K562 (cell line): ENCODE measurements around the gene MRM2. TPM values are rescaled to one million over a fixed set of nuclear protein-coding genes. Genes with fewer than 3 reads are reported as not detected.

Source experiments
- BRF2 ChIP-seq: IDR thresholded peaks from 3 replicates; pipeline ENCODE4 v1.6.1; 2011; ENCODE audit warnings: borderline replicate concordance, mild to moderate bottlenecking; ENCODE audit not compliant: insufficient read length, insufficient read depth
- HINFP ChIP-seq: fragments of 450-650 bp; conservative IDR thresholded peaks from 2 replicates; pipeline ENCODE4 v1.6.1; 2016; ENCODE audit warnings: missing genetic modification characterization, low read depth, mild to moderate bottlenecking, control low read depth, missing compliant biosample characterization
- PYGO2 ChIP-seq: fragments of 450-650 bp; IDR thresholded peaks from 2 replicates; pipeline ENCODE4 v1.6.1; 2016; ENCODE audit warnings: mild to moderate bottlenecking, missing genetic modification characterization, moderate library complexity, missing compliant biosample characterization
- TSHZ1 ChIP-seq: fragments of 250-450 bp; sonication (Bioruptor Pico); IDR thresholded peaks from 2 replicates; pipeline ENCODE4 v1.4.0; 2020; ENCODE audit warnings: mild to moderate bottlenecking, moderate library complexity
- ZHX1 ChIP-seq: fragments of 150-350 bp; conservative IDR thresholded peaks from 2 replicates; pipeline ENCODE4 v1.6.1; 2014; ENCODE audit warnings: low read length
- ZNF232 ChIP-seq: sonication (generic); formaldehyde crosslinking; IDR thresholded peaks from 2 replicates; pipeline ENCODE4 v1.8.0; 2022; ENCODE audit warnings: mild to moderate bottlenecking, missing genetic modification reagents
- ZNF766 ChIP-seq: fragments of 200-800 bp; sonication (Bioruptor generic); conservative IDR thresholded peaks from 2 replicates; pipeline ENCODE4 v1.6.1; 2016; ENCODE audit warnings: missing genetic modification characterization, missing compliant biosample characterization
- polyA plus RNA-seq, 8 experiments: library from polyadenylated mRNA; depleted of rRNA in 4 of 8; stranded (reverse) in 5 of 8; unstranded in 3 of 8; fragments of >200 nt; fragmentation: Nextera tagmentation in 2 of 8; fragmentation: Illumina TruSeq in 1 of 8; extraction: Ambion mirVana in 2 of 8; extraction: Trizol in 1 of 8; gene quantifications; 2 replicates each; pipeline versions ENCODE4 v1.2.1 to v1.2.3, GENCODE V29; 2011 to 2014; ENCODE audit warnings: inconsistent platforms in 1 of 8, missing spikeins in 1 of 8
- total RNA-seq, 7 experiments: library from RNA; depleted of rRNA in 6 of 7; stranded (reverse); fragments of >200 nt in 6 of 7; fragmentation: Illumina TruSeq in 2 of 7; extraction: Trizol in 2 of 7; gene quantifications; 2 replicates each; pipeline versions ENCODE4 v1.2.1 to v1.2.3, GENCODE V29; 2011 to 2021; ENCODE audit warnings: low replicate concordance in 1 of 7

Gene MRM2
- total and polyA plus RNA-seq, 9 of the 15 experiments (the other 6 are each of a cell fraction or from before 2014, with no cell fraction given), result 32.4 to 116 (median 50.5) TPM

- TF ChIP-seq BRF2 (no peak), ZHX1 (no peak), ZNF766 (no peak; the same call in 1 of the 2 replicates), TSHZ1 (CRISPR knock-in tag) (no peak), PYGO2 (tag) (no peak), ZNF232 (CRISPR knock-in tag) (no peak), HINFP (no peak)
Observed at GRCh38 chr7:2282185-2282751, 40.3 kb upstream of the MRM2 start (continued).
